Heart right ventricle (tissue), 16 donors: ENCODE results near the gene FLNA. TPM values are rescaled to one million over a fixed set of nuclear protein-coding genes. Genes with fewer than 3 reads are reported as not detected.

Experiments
- ATAC-seq, 8 donors: fragments of 200-7000 bp; cut with Tn5 transposase; one replicate each; pipeline ENCODE4 v1.9.1; 2020; ENCODE audit warnings: mild to moderate bottlenecking in 8 of 8, moderate library complexity in 8 of 8, moderate number of reproducible peaks in 1 of 8
- DNase-seq, 2 donors: peaks; one replicate each; pipeline ENCODE4 v3.0.0-alpha.2; 2020
- H3K27ac ChIP-seq, 10 donors: fragments of 200-600 bp; sonication (generic) in 2 of 10; one replicate each; pipeline versions ENCODE4 v1.5.0 to v1.8.0; 2020 to 2022; ENCODE audit warnings: mild to moderate bottlenecking in 3 of 10
- H3K27me3 ChIP-seq, 7 donors: fragments of 200-600 bp; one replicate each; pipeline ENCODE4 v1.8.0; 2021 to 2022; ENCODE audit warnings: mild to moderate bottlenecking in 2 of 7
- H3K36me3 ChIP-seq, 9 donors: fragments of 200-600 bp; sonication (generic) in 1 of 9; one replicate each; pipeline versions ENCODE4 v1.5.0 to v1.8.0; 2020 to 2022; ENCODE audit warnings: mild to moderate bottlenecking in 2 of 9
- H3K4me1 ChIP-seq, 9 donors: fragments of 200-600 bp; sonication (generic) in 1 of 9; one replicate each; pipeline versions ENCODE4 v1.5.0 to v1.8.0; 2020 to 2022; ENCODE audit warnings: mild to moderate bottlenecking in 4 of 9
- H3K4me3 ChIP-seq, 10 donors: fragments of 200-600 bp; sonication (generic) in 2 of 10; one replicate each; pipeline versions ENCODE4 v1.5.0 to v1.8.0; 2020 to 2022; ENCODE audit warnings: mild to moderate bottlenecking in 7 of 10, moderate library complexity in 2 of 10
- H3K9me3 ChIP-seq, 11 donors: fragments of 200-600 bp in 10 of 11; sonication (generic) in 2 of 11; one replicate each; pipeline versions ENCODE4 v1.5.0 to v1.8.0; 2013 to 2022; ENCODE audit warnings: mild to moderate bottlenecking in 2 of 11, control low read depth in 1 of 11, moderate library complexity in 1 of 11
- CTCF ChIP-seq, 9 donors: fragments of 200-600 bp; sonication (generic) in 2 of 9; IDR thresholded peaks; one replicate each; pipeline versions ENCODE4 v1.5.0 to v1.8.0; 2021 to 2022; ENCODE audit warnings: antibody characterized with exemption in 9 of 9, mild to moderate bottlenecking in 5 of 9, moderate library complexity in 1 of 9
- WGBS, 2 donors: extraction: QIAGEN DNeasy Blood & Tissue Kit; methylation state at CpG; one replicate each; pipeline ENCODE4 v1.1.7; 2013; ENCODE audit warnings: inconsistent platforms in 1 of 2; 5-methylcytosine and 5-hydroxymethylcytosine counted together
- intact Hi-C, 10 donors: fragments of 100-400 bp; cut with DNase I; formaldehyde crosslinking; loops; one replicate each; pipeline versions ENCODE4 v1.11.1 to v1.14.2; 2022
- polyA plus RNA-seq, 2 donors: library from polyadenylated mRNA; stranded (reverse); fragments of 200-250 nt; gene quantifications; one replicate each; pipeline ENCODE4 v1.2.3, GENCODE V29; 2013
- total RNA-seq, 10 donors: library from RNA; stranded (reverse); fragmentation: NEBNext Ultra II Directional in 3 of 10; extraction: Animal tissue kit (Norgen Biotek cat#: 25700) in 3 of 10; gene quantifications; one replicate each; pipeline versions ENCODE4 v1.2.1 to v1.2.4, GENCODE V29; 2021 to 2023
- donor health status: Arrhythmogenic right ventricular cardiomyopathy.
- donor health status: ischemic (EF 13 %, LVEDD 7.1; RV severe dilation, severe dysfunction).
- donor health status: healthy with polysubstance abuse.
- donor health status: DM: no; HTN: yes; CAD: no.
- donor health status: DM: no; HTN: no; CAD: no.
- donor health status: ischemic (EF 25% LVEDD 6.9; RV normal size, moderate dysfunction).
- donor health status: ischemic (EF 25% LVEDD 5.7; RV mildly dilated, moderate dysfunction).
- donor health status: healthy.
- donor health status: DM: yes; HTN: yes; CAD: no.
- donor health status: Ischemic cardiomyopathy.
- donor health status: ischemic (EF 35%, LVEDD 5.7; RV mildly dilated, moderate dysfunction).
- donor health status: nonischemic (EF 11% LVEDD 7.7; RV severe dilation, severe dysfunction).
- donor health status: DM: yes; HTN: yes; CAD: no.
- donor health status: PGD.
- donor health status: ischemic (EF 29% LVEDD 5.4; RV normal size, mild dysfunction).
- donor health status: nonischemic (EF 23%, LVEDD 6.1; RV moderate dilation, normal function).

Gene FLNA
- total and polyA plus RNA-seq, 12 donors: 139 to 442 (median 199) TPM

- Histone ChIP-seq H3K9me3 (peaks cover 0 to 6% (median 0%) of the 10 kb centered on the region in 11 donors), H3K27ac (peak overlapping the region; percentile 57 to 97 (median 94)), H3K4me1 (peaks cover 0 to 33% (median 25%) of the 10 kb centered on the region in 9 donors), H3K4me3 (peak overlapping the region; percentile 25 to 66 (median 50)), H3K36me3 (peaks cover 0 to 20% (median 0%) of the 10 kb centered on the region in 9 donors), H3K27me3 (no peaks in the 10 kb centered on the region)
- WGBS, 2 donors: 0 to 1% methylated on average over 31 to 79 of the region's 79 CpGs
- peak in 1 of 2 donors; percentile 67 for DNase-seq
- intact Hi-C loops: no loop called here
- ATAC-seq: peak in 2 of 8 donors; percentile 6 to 9
- TF ChIP-seq CTCF (IDR thresholded peaks at IDR 0.05): peak in 1 of 9 donors; percentile 11
Measured at GRCh38 chrX:154378059-154378798, 3.8 kb upstream of the FLNA start.

GRCh38 chrX:154376774-154377173, 2.3 kb upstream of the FLNA start:
- no peaks in the 10 kb centered on the region for H3K27me3 ChIP-seq
- no peak overlapping the region for H3K4me3 ChIP-seq
- H3K9me3 ChIP-seq: peaks cover 0 to 8% (median 0%) of the 10 kb centered on the region in 11 donors
- peak overlapping the region in 1 of 10 donors; percentile 93 for H3K27ac ChIP-seq
- peaks cover 0 to 15% (median 0%) of the 10 kb centered on the region in 9 donors for H3K36me3 ChIP-seq
- WGBS, 2 donors: 70 to 74% methylated on average over 3 of the region's 3 CpGs
- TF ChIP-seq CTCF (IDR thresholded peaks at IDR 0.05): no peak
- H3K4me1 ChIP-seq: peaks cover 0 to 45% (median 37%) of the 10 kb centered on the region in 9 donors
- ATAC-seq: no peak
- DNase-seq: no peak
- intact Hi-C loops: no loop called here

- no peaks in the 10 kb centered on the region for H3K36me3 ChIP-seq
- DNase-seq (no peak), ATAC-seq (no peak)
- WGBS, 2 donors: 71 to 79% methylated on average over 10 of the region's 10 CpGs
- H3K27ac ChIP-seq: peak overlapping the region in 9 of 10 donors; percentile 10 to 98 (median 67)
- no peak for TF ChIP-seq CTCF (IDR thresholded peaks at IDR 0.05)
- peaks cover 0 to 39% (median 33%) of the 10 kb centered on the region in 9 donors for H3K4me1 ChIP-seq
- intact Hi-C loops: no loop called here
- H3K27me3 ChIP-seq: no peaks in the 10 kb centered on the region
- H3K9me3 ChIP-seq: peaks cover 0 to 16% (median 0%) of the 10 kb centered on the region in 11 donors
- H3K4me3 ChIP-seq: peak overlapping the region in 5 of 10 donors; percentile 31 to 92 (median 76)
Measured at GRCh38 chrX:154375156-154375504, 696 bp upstream of the FLNA start.

GRCh38 chrX:154373340-154374306, 811 bp downstream of the FLNA start:
- intact Hi-C loops: loop anchor here in 4 of 10 donors (1.0 to 2.0 kb wide), 3 partner anchors 161 to 162 kb away; no protein-coding TSS in a partner anchor
- ATAC-seq (peak in 4 of 8 donors; percentile 3 to 23 (median 16)), DNase-seq (peak; percentile 52 to 71)
- WGBS, 2 donors: 7 to 8% methylated on average over 14 to 23 of the region's 23 CpGs
- Histone ChIP-seq H3K4me3 (peak overlapping the region in 9 of 10 donors; percentile 31 to 92 (median 51)), H3K27me3 (no peaks in the 10 kb centered on the region), H3K4me1 (peaks cover 0 to 41% (median 32%) of the 10 kb centered on the region in 9 donors), H3K27ac (peak overlapping the region in 9 of 10 donors; percentile 28 to 98 (median 91)), H3K36me3 (no peaks in the 10 kb centered on the region), H3K9me3 (peaks cover 0 to 12% (median 0%) of the 10 kb centered on the region in 11 donors)
- peak; percentile 18 to 76 (median 58) for TF ChIP-seq CTCF (IDR thresholded peaks at IDR 0.05)
